ENCODE results near the gene PAFAH1B1.

DNA sequence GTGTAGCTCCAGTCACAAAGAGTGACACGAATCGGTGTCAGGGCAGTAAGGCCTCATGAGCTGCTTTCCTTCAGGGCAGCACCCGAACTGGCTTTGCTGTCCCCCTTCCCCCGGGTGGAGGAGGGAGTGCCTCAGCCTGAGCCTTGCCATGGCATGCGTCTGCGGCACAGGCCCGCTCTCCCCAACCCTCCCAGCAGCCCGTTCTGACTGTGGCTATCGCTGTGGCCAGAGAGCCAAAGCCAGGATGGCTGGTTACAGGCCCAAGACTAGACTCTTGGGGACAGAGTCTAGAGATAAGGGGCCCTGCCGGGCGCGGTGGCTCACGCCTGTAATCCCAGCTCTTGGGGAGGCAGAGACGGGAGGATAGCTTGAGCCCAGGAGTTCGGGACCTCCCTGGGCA, 92.2 kb downstream of the PAFAH1B1 start:
- TF ChIP-seq, protein P1, sequence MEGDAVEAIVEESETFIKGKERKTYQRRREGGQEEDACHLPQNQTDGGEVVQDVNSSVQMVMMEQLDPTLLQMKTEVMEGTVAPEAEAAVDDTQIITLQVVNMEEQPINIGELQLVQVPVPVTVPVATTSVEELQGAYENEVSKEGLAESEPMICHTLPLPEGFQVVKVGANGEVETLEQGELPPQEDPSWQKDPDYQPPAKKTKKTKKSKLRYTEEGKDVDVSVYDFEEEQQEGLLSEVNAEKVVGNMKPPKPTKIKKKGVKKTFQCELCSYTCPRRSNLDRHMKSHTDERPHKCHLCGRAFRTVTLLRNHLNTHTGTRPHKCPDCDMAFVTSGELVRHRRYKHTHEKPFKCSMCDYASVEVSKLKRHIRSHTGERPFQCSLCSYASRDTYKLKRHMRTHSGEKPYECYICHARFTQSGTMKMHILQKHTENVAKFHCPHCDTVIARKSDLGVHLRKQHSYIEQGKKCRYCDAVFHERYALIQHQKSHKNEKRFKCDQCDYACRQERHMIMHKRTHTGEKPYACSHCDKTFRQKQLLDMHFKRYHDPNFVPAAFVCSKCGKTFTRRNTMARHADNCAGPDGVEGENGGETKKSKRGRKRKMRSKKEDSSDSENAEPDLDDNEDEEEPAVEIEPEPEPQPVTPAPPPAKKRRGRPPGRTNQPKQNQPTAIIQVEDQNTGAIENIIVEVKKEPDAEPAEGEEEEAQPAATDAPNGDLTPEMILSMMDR (IDR thresholded peaks at IDR 0.05) = no peak
- TF ChIP-seq POLR2A (IDR thresholded peaks at IDR 0.05) = no peak
